HEK293 (cell line): ENCODE data around the gene KCNJ15.

Source experiments
- CTCF ChIA-PET: fragments of 350-600 bp; formaldehyde crosslinking; extraction: SDS; loops from one replicate; lab custom pipeline; 2021; ENCODE audit warnings: antibody characterized with exemption; lab: Yijun Ruan, JAX
- POLR2A ChIA-PET: fragments of 300-600 bp; formaldehyde crosslinking; extraction: SDS; loops from one replicate; lab custom pipeline; 2020; ENCODE audit warnings: antibody characterized with exemption, inconsistent platforms; lab: Yijun Ruan, JAX
- H3K27ac ChIP-seq: fragments of 200-500 bp; sonication (Bioruptor generic); 2 replicates; pipeline ENCODE4 v1.5.1; 2014; ENCODE audit warnings: low read depth, low read length, control low read depth, inconsistent platforms; ENCODE audit errors: extremely low read depth
- H3K36me3 ChIP-seq, 2 experiments: fragments of 200-500 bp in 1 of 2; sonication (Bioruptor generic) in 1 of 2; 1 replicate in 1 of 2; 2 replicates in 1 of 2; pipeline ENCODE4 v1.5.1; 2014 to 2017; ENCODE audit warnings: inconsistent platforms in 2 of 2, low read length in 2 of 2; ENCODE audit not compliant: control insufficient read depth in 2 of 2, insufficient read depth in 1 of 2
- H3K4me1 ChIP-seq: fragments of 200-500 bp; sonication (Bioruptor generic); 2 replicates; pipeline ENCODE4 v1.5.1; 2014; ENCODE audit warnings: mild to moderate bottlenecking, low read length, inconsistent platforms; ENCODE audit not compliant: control insufficient read depth, insufficient read depth
- H3K4me3 ChIP-seq: 2 replicates; pipeline ENCODE4 v1.5.1; 2011; ENCODE audit warnings: low read depth, mild to moderate bottlenecking, control low read depth, low read length, moderate library complexity
- H3K9me3 ChIP-seq: fragments of 200-500 bp; sonication (Bioruptor generic); 2 replicates; pipeline ENCODE4 v1.5.1; 2014; ENCODE audit warnings: low read depth, low read length, inconsistent platforms; ENCODE audit not compliant: control insufficient read depth, insufficient read depth
- BCL11B ChIP-seq: fragments of 450-650 bp; formaldehyde crosslinking; IDR thresholded peaks from 2 replicates; pipeline ENCODE4 v1.5.1; 2016; ENCODE audit warnings: low read depth, missing biosample characterization, missing genetic modification characterization
- IKZF3 ChIP-seq: fragments of 450-650 bp; IDR thresholded peaks from 2 replicates; pipeline ENCODE4 v1.5.0; 2018; ENCODE audit warnings: missing biosample characterization, mild to moderate bottlenecking, missing genetic modification characterization, moderate library complexity
- MYNN ChIP-seq: fragments of 450-650 bp; formaldehyde crosslinking; IDR thresholded peaks from 2 replicates; pipeline ENCODE4 v1.5.1; 2016; ENCODE audit warnings: missing biosample characterization, missing genetic modification characterization, borderline replicate concordance
- SCRT2 ChIP-seq: fragments of 450-650 bp; formaldehyde crosslinking; IDR thresholded peaks from 2 replicates; pipeline ENCODE4 v1.5.1; 2016; ENCODE audit warnings: missing biosample characterization, missing genetic modification characterization
- SP2 ChIP-seq: fragments of 450-650 bp; formaldehyde crosslinking; IDR thresholded peaks from 2 replicates; pipeline ENCODE4 v1.5.1; 2016; ENCODE audit warnings: missing biosample characterization, missing genetic modification characterization
- ZBTB21 ChIP-seq: fragments of 450-650 bp; formaldehyde crosslinking; IDR thresholded peaks from 2 replicates; pipeline ENCODE4 v1.5.1; 2017; ENCODE audit warnings: missing biosample characterization, missing genetic modification characterization
- ZBTB49 ChIP-seq: fragments of 450-650 bp; formaldehyde crosslinking; IDR thresholded peaks from 2 replicates; pipeline ENCODE4 v1.5.1; 2016; ENCODE audit warnings: missing biosample characterization, missing genetic modification characterization, low read depth
- ZNF112 ChIP-seq: fragments of 450-650 bp; formaldehyde crosslinking; IDR thresholded peaks from 2 replicates; pipeline ENCODE4 v1.5.0; 2017; ENCODE audit warnings: missing biosample characterization, missing genetic modification characterization
- ZNF121 ChIP-seq: fragments of 450-650 bp; formaldehyde crosslinking; IDR thresholded peaks from 2 replicates; pipeline ENCODE4 v1.5.1; 2016; ENCODE audit warnings: missing biosample characterization, missing genetic modification characterization
- ZNF146 ChIP-seq: fragments of 450-650 bp; formaldehyde crosslinking; IDR thresholded peaks from 2 replicates; pipeline ENCODE4 v1.5.1; 2016; ENCODE audit warnings: missing biosample characterization, missing genetic modification characterization
- ZNF19 ChIP-seq: fragments of 450-650 bp; formaldehyde crosslinking; IDR thresholded peaks from 2 replicates; pipeline ENCODE4; 2016; ENCODE audit warnings: missing biosample characterization, missing genetic modification characterization, low read depth
- ZNF214 ChIP-seq: fragments of 450-650 bp; formaldehyde crosslinking; IDR thresholded peaks from 2 replicates; pipeline ENCODE4 v1.5.1; 2017; ENCODE audit warnings: missing biosample characterization, mild to moderate bottlenecking, missing genetic modification characterization, borderline replicate concordance
- ZNF223 ChIP-seq: fragments of 450-650 bp; formaldehyde crosslinking; IDR thresholded peaks from 2 replicates; pipeline ENCODE4 v1.5.1; 2016; ENCODE audit warnings: missing biosample characterization, missing genetic modification characterization
- ZNF280C ChIP-seq: fragments of 450-650 bp; formaldehyde crosslinking; IDR thresholded peaks from 2 replicates; pipeline ENCODE4 v1.5.1; 2016; ENCODE audit warnings: missing biosample characterization, missing genetic modification characterization
- ZNF292 ChIP-seq: fragments of 450-650 bp; formaldehyde crosslinking; IDR thresholded peaks from 2 replicates; pipeline ENCODE4 v1.5.1; 2016; ENCODE audit warnings: low read depth, missing biosample characterization, missing genetic modification characterization, borderline replicate concordance
- ZNF341 ChIP-seq: fragments of 450-650 bp; formaldehyde crosslinking; IDR thresholded peaks from 2 replicates; pipeline ENCODE4; 2016; ENCODE audit warnings: low read depth, missing biosample characterization, missing genetic modification characterization
- ZNF350 ChIP-seq: fragments of 450-650 bp; formaldehyde crosslinking; IDR thresholded peaks from 2 replicates; pipeline ENCODE4 v1.5.0; 2017; ENCODE audit warnings: missing biosample characterization, mild to moderate bottlenecking, missing genetic modification characterization
- ZNF362 ChIP-seq: fragments of 450-650 bp; formaldehyde crosslinking; IDR thresholded peaks from 2 replicates; pipeline ENCODE4 v1.5.1; 2016; ENCODE audit warnings: missing biosample characterization, missing genetic modification characterization
- ZNF398 ChIP-seq: fragments of 450-650 bp; formaldehyde crosslinking; IDR thresholded peaks from 2 replicates; pipeline ENCODE4 v1.5.1; 2017; ENCODE audit warnings: missing biosample characterization, missing genetic modification characterization
- ZNF433 ChIP-seq: fragments of 450-650 bp; formaldehyde crosslinking; IDR thresholded peaks from 2 replicates; pipeline ENCODE4 v1.5.1; 2016; ENCODE audit warnings: missing biosample characterization, missing genetic modification characterization, low read depth
- ZNF449 ChIP-seq: fragments of 450-650 bp; formaldehyde crosslinking; IDR thresholded peaks from 2 replicates; pipeline ENCODE4 v1.5.1; 2017; ENCODE audit warnings: missing biosample characterization, mild to moderate bottlenecking, missing genetic modification characterization, moderate library complexity
- ZNF596 ChIP-seq: fragments of 450-650 bp; IDR thresholded peaks from 2 replicates; pipeline ENCODE4 v1.5.0; 2018; ENCODE audit warnings: missing biosample characterization, mild to moderate bottlenecking, missing genetic modification characterization, moderate library complexity
- ZNF629 ChIP-seq: fragments of 450-650 bp; formaldehyde crosslinking; IDR thresholded peaks from 2 replicates; pipeline ENCODE4 v1.5.1; 2017; ENCODE audit warnings: missing biosample characterization, missing genetic modification characterization
- ZSCAN30 ChIP-seq: fragments of 450-650 bp; IDR thresholded peaks from 2 replicates; pipeline ENCODE4 v1.5.1; 2018; ENCODE audit warnings: missing biosample characterization, mild to moderate bottlenecking, missing genetic modification characterization, moderate library complexity

KCNJ15 gene

DNA sequence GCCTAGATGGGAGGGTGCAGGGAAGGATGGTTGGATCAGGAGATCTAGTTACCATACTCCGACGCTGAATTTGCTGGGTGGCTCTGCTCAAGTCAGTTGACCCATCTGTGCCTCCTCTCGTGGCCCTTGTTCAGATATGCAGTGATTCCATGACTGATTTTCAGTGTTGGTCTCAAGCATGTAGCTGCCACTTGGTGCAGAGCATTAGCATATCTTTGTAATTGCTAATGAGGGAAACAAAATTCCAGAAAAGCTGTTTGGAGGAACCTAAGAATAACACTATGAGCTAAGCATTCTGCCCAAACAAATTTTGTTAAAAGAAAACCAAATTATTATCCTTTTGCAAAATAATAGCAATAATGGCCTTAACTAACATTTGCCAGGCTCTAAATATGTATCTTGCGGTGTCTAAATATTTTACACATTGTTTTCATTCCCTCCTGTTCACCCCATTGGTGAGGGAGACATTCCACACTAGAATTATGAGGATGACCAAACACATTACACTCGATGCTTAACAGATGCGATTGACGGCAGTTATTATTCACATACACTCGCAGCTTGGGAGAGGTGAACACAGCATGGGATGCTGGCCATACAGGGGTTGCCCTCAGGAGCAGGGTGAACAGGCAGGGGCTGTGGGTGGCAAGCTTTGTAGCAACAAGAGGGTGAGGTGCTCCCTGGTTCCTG, 69.1 kb downstream of the KCNJ15 start:
- ChIA-PET POLR2A (no interaction called here), CTCF (interaction anchor here (1.9 to 6.8 kb wide), 3 partner anchors 26 to 107 kb away, joined by 6 to 41 read pairs (median 9); no protein-coding TSS in a partner anchor)
- Histone ChIP-seq H3K27ac (no peak overlapping the region), H3K4me1 (peaks cover 19% of the 10 kb centered on the region), H3K36me3 (no peaks in the 10 kb centered on the region), H3K4me3 (no peak overlapping the region), H3K9me3 (no peaks in the 10 kb centered on the region)
- TF ChIP-seq ZNF223 (tag by site-specific recombination) (no peak), ZNF629 (no peak), SP2 (tag by site-specific recombination) (no peak), BCL11B (tag by site-specific recombination) (no peak), ZNF214 (tag by site-specific recombination) (no peak), ZNF449 (tag by site-specific recombination) (no peak), ZNF292 (tag by site-specific recombination) (no peak), ZNF433 (tag by site-specific recombination) (no peak), ZNF112 (tag by site-specific recombination) (no peak), ZNF146 (no peak), ZNF19 (no peak), IKZF3 (tag by site-specific recombination) (no peak)

GRCh38 chr21:38326429-38326828, 69.6 kb downstream of the KCNJ15 start:
- CTCF ChIA-PET, result interaction anchor here (2.1 to 6.8 kb wide), 2 partner anchors 25 to 108 kb away, joined by 9 to 41 read pairs; no protein-coding TSS in a partner anchor
- Histone ChIP-seq H3K9me3 (no peaks in the 10 kb centered on the region), H3K4me3 (no peak overlapping the region), H3K36me3 (no peaks in the 10 kb centered on the region), H3K27ac (no peak overlapping the region), H3K4me1 (peaks cover 19% of the 10 kb centered on the region)
- POLR2A ChIA-PET, result no interaction called here
- TF ChIP-seq ZNF341 (tag by site-specific recombination), result no peak
- no peak for TF ChIP-seq ZBTB49
- no peak for TF ChIP-seq ZBTB21 (tag by site-specific recombination)
- no peak for TF ChIP-seq MYNN (tag by site-specific recombination)
- TF ChIP-seq ZNF596 (tag by site-specific recombination), result no peak
- TF ChIP-seq ZNF362 (tag by site-specific recombination), result no peak
- TF ChIP-seq ZNF350 (tag by site-specific recombination), result no peak
- no peak for TF ChIP-seq ZSCAN30 (tag by site-specific recombination)
- TF ChIP-seq ZNF280C (tag by site-specific recombination), result no peak
- TF ChIP-seq ZNF121, result no peak
- TF ChIP-seq ZNF398, result no peak
- TF ChIP-seq SCRT2 (tag by site-specific recombination), result no peak
